GM18519 (cell line): ENCODE measurements around the gene TTYH3.
"Not testable (repeated sequence)": the region's sequence is repeated elsewhere in the genome, so short reads cannot be mapped to it uniquely, and the experiment has no call there.

Experiments
- ATAC-seq: cut with Tn5 transposase; IDR thresholded peaks from one replicate; pipeline ENCODE4 v1.9.1; 2021; ENCODE audit warnings: mild to moderate bottlenecking, moderate library complexity; ENCODE audit not compliant: unreplicated experiment, low FRiP score

The TTYH3 gene

GRCh38 chr7:2661602-2662272 lies 30.0 kb downstream of the TTYH3 start:
- ATAC-seq: no peak

DNA sequence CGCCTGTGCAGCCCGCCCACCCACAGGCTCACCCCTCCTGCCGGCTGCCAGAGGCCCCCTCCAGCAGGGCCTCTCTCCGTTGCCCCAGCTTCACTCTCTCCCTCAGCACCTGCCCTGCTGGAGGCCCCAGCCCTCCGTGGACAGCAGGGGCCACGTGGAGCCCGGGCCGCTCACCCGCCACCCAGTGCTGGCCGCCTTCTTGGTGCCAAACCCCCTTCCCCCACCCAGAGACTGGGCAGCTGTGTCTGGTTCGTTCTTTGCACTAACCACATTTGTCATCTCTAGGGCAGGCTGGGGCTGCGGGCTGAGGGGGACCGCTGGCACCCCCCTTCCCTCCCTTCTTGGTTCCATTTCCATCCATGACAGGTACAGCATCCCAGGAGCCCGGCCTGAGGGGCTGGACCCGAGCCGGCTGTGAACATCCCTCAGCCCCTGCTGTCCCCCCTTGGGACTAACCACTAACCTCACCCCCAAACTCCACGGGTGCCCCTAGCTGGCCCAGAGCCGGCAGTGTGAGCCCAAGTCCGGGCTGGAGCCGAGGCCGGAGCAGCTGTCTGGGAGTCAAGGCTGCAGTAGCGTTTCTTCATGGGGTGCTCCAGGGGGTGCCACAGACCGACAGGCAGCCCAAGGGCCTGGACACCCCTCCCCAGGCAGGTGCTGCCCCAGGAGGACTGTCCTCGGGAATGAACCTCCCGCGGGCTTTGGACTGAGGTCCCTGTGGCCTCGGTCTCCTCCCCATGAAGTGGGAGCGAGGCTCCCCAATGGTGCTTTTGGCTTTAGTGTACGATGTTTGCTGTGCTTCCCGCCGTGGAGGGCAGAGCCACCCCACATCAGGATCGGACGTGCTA lies 30.7 kb downstream of the TTYH3 start:
- no peak for ATAC-seq

GRCh38 chr7:2663121-2663886 lies 31.5 kb downstream of the TTYH3 start:
- ATAC-seq: no peak

DNA sequence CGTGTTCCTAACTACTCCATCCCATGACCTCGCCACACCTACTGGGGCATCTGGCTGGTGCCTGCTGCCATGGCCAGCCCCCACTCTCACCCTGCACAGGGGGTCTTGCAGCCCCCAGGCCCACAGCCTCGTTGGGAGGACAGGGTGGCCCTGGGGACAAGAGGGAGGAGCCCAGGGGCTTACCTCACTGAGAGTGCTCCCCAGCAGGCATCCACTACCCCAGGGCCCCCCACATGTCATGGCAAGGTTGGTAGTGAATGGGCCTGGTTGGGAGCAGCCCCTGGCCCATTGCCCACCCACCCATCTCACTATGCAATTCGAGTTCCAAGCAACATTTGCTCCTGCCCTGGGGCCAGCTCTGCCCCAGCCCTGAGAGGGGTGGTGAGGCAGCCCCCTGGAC lies 32.2 kb downstream of the TTYH3 start:
- ATAC-seq: no peak

DNA sequence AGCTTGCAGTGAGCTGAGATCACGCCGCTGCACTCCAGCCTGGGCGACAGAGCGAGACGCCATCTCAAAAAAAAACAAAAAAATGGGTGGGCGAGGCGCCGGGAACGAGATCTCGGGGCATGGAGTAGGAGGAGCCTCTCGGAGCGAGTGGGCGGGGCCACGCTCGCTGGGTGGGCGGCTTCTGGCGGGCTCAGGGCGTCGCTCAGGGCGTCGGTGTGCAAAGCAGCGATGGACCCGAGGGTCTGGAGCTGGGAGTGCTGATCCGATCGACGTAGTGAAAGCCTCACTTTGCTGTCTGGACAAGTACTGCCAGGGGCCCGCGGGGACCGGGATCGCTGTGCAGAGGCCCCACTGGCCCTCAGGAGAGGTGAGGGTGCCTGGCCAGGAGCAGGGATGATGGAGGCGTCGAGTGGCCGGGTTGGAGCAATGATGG lies 33.6 kb downstream of the TTYH3 start:
- no peak for ATAC-seq

GRCh38 chr7:2666155-2666554 lies 34.4 kb downstream of the TTYH3 start:
- no peak for ATAC-seq

DNA sequence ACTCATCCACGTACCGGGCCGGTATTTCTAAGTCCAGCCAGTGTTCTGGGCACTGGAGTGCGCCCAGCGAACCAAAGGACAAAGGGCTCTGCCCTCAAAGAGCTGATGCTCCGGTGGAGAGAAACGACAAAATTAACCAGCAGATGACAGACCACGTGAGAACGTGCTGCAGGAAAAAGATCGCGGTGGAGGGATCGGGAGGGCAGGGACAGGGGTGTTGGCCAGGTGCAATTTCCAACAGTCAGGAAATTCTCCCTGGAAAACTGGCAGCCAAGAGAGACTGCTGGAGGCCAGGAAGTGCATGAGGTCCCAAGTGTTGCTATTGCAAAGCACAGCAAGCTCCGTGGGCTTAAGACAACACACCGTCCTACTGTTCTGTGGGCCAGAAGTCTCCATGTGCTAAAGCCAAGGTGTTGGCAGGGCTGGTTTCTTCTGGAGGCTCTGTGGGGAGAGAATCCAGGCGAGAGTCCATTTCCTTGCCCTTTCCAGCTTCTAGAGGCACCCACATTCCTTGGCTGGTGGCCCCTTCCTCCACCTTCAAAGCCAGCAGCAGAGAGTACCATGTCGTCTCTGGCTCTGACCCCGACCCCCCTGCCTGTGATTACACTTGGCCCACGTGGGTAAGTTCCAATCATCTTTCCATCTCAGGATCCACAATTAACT lies 34.9 kb downstream of the TTYH3 start:
- no peak for ATAC-seq

GRCh38 chr7:2667843-2668242 lies 36.1 kb downstream of the TTYH3 start:
- ATAC-seq: no peak

DNA sequence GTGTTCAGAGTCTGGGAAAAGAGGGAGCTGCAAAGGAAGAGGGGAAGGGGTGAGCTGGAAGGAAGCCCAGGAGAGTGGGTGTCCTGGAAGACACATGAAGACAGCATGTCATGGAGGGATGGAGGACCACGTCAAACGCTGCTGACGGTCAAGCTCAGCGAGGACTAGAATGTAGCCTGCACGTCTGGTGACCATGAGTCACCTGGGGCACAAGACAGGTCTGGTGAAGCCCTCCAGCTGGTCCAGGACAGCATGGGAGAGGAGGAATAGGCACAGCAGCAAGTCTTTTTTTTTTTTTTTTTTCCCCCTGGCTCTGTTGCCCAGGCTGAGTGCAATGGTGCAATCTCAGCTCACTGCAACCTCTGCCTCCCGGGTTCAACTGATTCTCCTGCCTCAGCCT lies 36.6 kb downstream of the TTYH3 start:
- no peak for ATAC-seq

DNA sequence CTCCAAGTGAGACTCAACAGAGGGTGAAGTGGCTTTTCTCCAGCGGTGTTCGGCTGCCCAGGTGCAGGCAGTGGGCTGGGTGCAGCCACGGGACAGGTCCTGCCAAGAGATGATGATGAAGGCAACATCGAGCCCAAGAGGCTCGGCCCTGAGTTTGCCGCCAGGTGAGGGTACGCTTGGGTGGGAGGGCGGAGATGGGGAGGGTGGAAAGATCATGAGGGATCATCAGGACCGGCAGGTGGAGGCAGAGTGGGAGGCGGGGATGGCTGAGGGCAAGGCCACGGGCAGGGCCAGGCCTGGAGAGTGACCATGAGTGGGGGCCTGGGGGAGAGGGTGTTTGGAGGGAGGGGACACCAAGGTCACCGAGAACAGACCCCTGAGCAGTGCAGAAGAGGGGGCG lies 38.4 kb downstream of the TTYH3 start:
- ATAC-seq: no peak

DNA sequence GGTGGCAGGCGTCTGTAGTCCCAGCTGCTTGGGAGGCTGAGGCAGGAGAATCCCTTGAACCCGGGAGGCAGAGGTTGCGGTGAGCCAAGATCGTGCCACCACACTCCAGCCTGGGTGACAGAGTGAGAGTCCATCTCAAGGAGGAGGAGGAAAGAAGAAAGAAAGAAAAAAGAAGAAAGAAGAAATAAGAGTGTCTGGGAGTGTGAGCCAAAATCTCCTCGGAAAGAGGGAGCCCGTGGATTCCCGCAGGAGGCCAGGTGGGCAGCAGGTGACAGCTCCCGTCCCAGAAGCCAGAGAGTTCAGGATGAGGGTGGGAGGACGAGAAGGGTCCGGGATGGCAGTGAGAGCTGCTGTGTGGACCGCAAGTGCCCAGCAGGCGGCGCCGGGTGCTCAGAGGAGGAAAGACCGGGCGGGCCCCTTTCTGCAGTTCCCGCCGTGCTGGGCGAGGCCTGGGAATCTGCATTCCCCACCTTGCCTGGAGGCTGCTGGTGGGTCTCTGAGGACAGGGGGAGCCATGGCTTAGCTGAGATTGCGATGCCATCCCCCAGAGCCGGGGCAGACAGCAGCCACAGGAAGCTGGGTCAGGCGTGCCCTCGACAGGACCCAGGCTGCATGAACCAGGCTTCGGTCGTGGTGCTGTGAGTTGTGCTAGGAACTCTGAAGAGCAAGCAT lies 39.1 kb downstream of the TTYH3 start:
- no peak for ATAC-seq

DNA sequence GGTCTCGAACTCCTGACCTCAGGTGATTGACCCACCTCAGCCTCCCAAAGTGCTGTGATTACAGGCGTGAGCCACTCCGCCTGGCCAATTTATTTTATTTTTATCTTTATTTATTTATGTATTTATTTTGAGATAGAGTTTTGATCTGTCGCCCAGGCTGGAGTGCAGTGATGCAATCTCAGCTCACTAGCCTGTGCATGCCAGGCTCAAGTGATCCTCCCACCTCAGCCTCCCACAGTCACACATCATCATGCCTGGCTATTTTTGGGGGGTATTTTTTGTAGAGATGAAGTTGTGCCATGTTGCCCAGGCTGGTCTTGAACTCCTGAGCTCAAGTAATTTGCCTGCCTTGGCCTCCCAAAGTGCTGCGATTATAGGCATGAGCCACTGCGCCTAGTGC lies 41.4 kb downstream of the TTYH3 start:
- ATAC-seq: not testable (repeated sequence)

- ATAC-seq: no peak
Observed at GRCh38 chr7:2673934-2674333, 42.1 kb downstream of the TTYH3 start.

DNA sequence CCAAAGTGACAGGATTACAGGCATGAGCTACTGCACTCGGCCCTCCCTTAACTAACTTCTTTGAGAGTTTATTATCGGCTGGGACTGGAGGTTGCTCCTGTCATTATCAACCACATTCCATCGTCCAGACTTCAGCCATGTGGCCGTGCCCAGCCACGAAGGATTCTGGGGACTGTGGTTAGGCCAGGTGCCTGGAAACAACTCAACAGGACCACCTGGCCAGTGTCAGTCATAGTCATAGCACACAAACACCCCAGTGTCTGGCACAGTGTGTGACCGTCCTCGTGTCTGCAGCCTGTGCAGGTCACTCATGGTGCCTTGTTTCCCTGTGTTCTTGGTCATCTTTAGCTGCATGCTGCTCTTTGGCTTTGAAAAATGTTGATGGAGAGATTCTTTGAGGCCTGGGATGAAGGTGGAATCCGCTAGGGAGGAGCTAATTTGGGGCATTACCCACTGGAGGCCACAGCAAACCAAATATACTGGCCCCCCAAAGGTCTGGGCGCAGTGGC lies 43.5 kb downstream of the TTYH3 start:
- ATAC-seq: no peak

DNA sequence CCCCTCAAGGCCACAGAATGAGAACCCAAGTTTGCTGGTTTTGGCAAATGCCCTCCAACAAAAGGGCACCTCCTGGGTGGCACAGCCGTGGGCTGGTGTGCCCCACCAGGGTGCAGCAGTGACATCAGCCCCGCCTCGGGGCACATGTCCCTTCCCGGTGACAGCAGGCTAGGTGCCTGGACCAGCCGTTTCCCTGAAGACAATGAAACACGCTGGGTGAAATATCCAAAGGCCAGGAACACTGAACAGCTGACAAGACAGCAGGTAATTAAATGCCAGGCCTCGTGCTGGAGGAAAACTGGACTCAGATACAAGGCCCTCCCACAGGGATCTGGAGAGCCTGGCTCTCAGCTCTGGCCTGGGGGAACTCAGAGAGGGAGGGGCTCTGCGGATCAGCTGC lies 44.8 kb downstream of the TTYH3 start:
- ATAC-seq: not testable (repeated sequence)

DNA sequence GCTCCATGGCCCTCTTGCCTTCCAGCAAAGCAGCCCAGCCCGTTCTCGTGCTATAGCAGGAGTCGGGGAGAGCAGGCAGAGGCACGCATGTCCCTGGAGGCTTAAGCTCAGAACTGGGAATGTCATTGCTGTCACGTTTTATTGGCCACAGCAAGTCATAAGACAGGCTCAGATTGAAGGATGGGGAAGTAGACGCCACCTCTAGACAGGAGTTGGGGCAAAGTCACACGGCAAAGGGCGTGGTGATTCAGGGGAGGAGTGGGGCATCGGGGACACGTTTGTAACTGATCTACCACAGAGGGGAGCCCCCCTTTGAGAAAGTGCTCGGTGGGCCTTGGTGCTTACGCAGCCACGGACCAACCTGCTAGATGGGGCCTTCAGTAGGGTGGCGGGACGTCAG lies 46.7 kb downstream of the TTYH3 start:
- ATAC-seq: not testable (repeated sequence)

DNA sequence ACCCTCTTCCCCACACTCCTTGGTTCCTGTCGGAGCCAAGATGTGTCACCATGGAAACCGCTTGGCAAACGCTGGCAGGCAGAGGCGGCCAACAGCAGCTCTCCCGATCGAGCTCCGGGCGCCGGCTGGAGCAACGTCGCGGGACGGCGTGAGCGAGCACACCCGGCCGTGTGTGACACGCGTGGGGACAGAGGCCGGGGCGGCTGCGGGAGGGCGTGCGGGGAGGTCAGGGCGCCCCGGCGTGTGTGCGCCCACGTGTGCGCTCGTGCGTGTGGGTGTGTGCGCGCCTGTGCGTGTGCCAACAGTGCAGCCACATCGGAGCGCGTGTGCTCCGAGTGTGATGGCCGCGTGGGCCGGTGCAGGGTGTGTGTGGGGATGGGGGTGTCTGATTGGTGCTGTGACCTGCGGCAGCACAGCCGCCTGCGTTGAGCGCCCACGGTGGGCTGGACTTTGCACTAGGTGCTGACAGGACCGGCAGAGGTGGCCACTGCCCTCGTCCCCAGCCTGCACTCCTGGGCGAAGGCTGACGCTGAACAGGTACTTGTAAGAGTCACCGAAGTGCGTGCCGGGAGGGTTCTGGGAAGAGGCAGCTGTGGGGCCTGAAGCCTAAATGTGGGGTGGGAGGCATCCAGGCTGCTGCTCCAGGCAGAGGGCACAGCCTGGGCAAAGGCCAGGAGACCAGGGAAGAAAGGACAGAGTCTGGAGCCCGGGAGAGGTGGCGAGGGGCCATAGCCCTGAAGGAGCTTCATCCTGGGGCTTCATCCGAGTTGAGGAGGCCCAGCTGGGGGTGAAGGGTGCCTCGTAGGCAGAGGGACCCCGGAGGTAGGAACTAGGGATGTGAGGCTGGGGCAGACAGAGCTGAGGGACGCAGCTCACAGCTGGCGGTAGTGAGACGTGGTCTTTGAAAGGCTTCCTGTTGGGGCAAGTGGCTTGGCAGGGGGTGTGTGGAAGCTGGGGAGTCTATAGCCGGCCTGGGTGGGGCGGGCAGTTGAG lies 47.6 kb downstream of the TTYH3 start:
- ATAC-seq: not testable (repeated sequence)

- ATAC-seq: no peak
Observed at GRCh38 chr7:2680256-2680655, 48.5 kb downstream of the TTYH3 start.
